SH-SY5Y (cell line): ENCODE results near the gene CTU1.

Experiments
- GATA2 ChIP-seq: IDR thresholded peaks from 2 replicates; pipeline ENCODE4 v1.6.1; 2011; ENCODE audit warnings: mild to moderate bottlenecking, low read depth, low read length
- GATA3 ChIP-seq: IDR thresholded peaks from 2 replicates; pipeline ENCODE4 v1.6.1; 2011; ENCODE audit warnings: low read depth, mild to moderate bottlenecking, low read length, moderate library complexity

The CTU1 gene

DNA sequence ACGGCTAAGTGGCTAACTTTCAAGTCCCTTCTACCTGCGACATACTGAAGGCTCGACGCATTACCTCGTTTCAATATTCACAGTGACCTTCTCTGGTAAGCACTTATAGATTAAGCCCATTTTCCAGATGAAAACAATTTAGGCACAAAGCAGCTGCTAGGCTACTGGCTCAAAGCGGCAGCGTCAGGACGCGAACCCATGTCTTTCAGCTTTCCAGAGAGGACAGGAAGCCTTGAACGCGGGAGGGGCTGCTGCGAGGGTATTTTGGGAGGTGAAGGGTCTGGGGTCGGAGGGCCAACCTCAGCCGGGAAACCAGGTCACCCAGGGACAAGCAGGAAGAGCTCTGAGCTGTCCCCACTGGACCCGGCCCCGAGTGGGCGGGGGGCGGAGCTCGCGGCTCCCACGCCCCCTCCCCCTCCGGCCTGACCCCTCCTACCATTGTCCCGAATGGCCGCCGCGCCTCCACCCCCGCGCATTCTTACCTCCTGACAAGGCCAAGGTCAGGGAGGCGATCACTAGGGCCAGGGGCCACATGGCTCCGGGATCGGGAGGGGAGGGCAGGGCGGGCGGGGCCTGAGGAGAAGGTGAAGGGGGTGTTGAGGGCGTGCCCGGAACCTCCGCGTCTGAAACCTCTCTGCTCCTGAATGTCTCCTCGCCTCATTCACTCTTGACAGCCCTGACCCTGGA lies 43.5 kb downstream of the CTU1 start, which contains the start of gene KLK13:
Gene KLK13 (minus strand): TSS at position 559 of the 687 bp plus-strand sequence. CDS start 25 bp downstream, at position 534.
- TF ChIP-seq GATA3 (no peak), GATA2 (no peak)

DNA sequence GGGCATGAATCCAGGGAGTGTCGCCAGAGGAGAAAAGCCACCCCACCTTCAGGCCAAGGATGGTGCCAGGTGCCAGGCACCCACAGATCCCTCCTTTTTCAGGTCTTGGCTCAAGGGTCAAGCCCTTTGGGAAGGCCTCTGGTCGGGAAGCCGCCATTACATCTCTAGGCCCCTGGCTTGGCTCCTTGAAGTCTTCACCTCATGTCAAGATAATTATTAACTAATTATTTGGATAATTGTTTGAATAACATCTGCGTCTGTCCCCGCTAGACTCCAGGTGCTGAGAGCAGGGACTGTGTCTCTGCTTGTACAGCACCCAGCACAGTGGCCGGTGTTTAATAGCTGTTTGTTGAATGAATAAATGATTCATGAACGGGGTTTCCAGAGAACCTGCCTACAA lies 44.5 kb downstream of the CTU1 start:
- TF ChIP-seq GATA2 (no peak), GATA3 (no peak)

DNA sequence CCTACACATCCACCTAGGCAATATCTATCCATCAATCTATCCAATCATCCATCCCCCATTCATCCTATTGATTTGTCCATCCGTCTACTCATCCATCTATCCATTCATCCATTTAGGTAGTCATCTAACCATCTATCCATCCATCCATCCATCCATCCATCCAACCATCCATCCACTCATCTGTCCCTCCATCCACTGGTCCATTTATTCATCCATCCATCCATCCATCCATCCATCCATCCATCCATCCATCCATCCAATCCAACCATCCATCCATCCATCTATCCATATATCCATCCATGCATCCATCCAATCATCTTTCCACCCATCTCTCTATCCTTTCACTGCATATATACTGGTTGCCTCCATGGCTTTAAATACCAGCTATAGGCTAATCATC lies 47.2 kb downstream of the CTU1 start:
- TF ChIP-seq GATA2 (no peak), GATA3 (no peak)

DNA sequence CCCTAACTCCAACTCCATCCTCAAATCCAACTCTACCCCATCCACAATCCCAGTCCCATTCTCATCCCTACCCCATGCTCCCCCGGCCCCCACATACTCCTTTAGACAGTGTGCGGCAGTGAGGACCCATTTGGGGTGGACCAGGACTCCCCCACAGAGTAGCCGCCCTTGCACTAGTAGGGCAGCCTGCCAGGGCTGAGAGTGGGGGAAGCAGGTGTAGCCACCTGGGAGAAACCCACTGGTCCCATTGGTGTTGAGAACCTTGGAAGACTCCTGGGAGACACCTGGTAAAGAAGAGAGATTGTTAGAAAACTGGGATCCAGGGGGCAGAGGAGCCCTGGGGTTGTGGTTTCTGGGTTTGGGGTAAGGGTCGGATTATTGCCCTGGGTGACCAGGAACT lies 47.9 kb downstream of the CTU1 start:
- TF ChIP-seq GATA2 (no peak), GATA3 (no peak)

DNA sequence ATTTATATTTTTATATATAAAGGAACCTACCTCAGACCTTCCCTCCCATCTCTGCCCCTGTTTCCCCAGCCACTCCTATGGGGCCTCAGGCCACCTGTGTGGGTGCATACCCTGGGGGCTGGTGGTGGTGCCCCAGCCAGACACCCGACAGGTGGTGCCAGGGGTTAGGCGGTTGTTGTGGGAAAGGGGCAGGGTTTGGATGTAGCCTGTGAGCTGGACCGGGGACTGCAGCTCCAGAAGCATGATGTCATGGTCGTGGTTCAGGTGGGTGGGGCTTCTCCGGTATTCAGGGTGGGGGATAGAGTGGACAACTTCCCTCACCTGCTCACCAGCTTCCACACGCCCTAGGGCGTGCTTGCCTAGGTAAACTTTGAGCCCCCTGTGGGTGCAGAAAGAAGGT lies 48.5 kb downstream of the CTU1 start:
- TF ChIP-seq GATA2 = no peak
- TF ChIP-seq GATA3 = no peak

DNA sequence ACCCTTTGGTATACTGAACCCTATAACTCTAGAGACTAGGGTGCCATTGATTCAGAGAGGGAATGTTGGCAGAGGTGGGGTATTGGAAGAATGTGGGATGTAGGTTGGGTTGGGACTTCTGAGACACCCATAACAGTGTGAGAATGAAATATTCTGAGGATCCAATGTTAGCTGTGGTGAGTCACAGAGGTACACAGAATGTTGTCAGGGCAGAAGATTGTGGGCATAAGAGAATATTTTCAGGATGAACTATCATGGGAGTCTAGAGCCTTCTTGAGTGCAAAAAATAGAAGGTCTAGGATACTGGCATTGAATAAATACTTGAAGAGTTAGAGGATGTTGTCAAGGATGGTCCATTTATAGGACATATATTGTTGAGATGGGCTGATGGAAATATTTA lies 52.3 kb downstream of the CTU1 start:
- TF ChIP-seq GATA3 = no peak
- no peak for TF ChIP-seq GATA2
